ENCODE results near the gene HSPH1. TPM values are rescaled to one million over a fixed set of nuclear protein-coding genes. Genes with fewer than 3 reads are reported as not detected.

The HSPH1 gene
- total RNA-seq, 6 experiments from 2014 or later: 94.6 to 153 (median 104) TPM

DNA sequence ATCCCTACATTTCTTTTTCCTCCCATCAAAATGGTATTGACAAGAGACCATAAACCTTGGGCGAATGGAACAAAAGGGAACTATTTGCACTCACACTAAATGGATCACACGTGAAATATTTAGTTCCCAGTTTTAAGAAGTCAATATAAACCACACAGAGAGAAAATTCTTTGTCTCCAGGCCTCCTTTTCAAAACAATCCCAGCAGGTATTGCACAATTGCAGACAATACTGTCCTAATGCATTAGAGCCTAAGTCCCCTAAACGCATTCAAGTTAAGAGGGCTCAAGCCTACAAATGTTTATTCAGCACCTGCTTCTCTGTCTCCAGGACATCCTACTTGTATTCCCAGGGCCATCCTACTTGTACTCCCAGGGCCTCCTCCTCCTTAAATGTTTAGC lies 36.8 kb upstream of the HSPH1 start:
- Mint-ChIP-seq H3K27me3 (ENCODE audit: insufficient read depth) (peaks cover 1% of the 10 kb centered on the region), H3K27ac (no peak overlapping the region), H3K4me3 (no peak overlapping the region), H3K9me3 (no peaks in the 10 kb centered on the region), H3K4me1 (ENCODE audit: low read depth) (peaks cover 32% of the 10 kb centered on the region), H3K36me3 (ENCODE audit: low read depth) (no peaks in the 10 kb centered on the region)
- TF ChIP-seq, protein P1, sequence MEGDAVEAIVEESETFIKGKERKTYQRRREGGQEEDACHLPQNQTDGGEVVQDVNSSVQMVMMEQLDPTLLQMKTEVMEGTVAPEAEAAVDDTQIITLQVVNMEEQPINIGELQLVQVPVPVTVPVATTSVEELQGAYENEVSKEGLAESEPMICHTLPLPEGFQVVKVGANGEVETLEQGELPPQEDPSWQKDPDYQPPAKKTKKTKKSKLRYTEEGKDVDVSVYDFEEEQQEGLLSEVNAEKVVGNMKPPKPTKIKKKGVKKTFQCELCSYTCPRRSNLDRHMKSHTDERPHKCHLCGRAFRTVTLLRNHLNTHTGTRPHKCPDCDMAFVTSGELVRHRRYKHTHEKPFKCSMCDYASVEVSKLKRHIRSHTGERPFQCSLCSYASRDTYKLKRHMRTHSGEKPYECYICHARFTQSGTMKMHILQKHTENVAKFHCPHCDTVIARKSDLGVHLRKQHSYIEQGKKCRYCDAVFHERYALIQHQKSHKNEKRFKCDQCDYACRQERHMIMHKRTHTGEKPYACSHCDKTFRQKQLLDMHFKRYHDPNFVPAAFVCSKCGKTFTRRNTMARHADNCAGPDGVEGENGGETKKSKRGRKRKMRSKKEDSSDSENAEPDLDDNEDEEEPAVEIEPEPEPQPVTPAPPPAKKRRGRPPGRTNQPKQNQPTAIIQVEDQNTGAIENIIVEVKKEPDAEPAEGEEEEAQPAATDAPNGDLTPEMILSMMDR (IDR thresholded peaks at IDR 0.05): no peak
- no peak for DNase-seq

DNA sequence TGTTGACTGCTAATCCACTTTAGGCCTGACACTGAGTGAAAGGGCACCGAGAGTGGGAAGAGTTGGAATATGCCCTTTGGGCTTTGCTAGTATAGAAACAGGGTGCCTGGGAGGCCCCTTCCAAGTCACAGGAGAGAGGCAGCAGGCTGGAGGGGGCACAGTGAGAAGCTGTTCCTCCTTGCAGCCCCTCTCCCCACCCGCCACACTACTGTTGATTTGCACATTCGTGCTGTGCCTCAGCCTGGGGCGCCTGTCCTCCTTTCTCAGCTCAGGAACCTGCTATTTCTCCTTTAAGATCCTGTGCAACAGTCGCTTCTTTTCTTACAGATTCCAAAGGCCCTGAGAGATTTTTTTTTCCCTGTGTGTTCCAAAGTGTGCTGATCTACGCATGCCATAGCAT lies 35.3 kb upstream of the HSPH1 start:
- TF ChIP-seq, protein P1 (IDR thresholded peaks at IDR 0.05): no peak
- no peak for DNase-seq
- peaks cover 3% of the 10 kb centered on the region for H3K27me3 Mint-ChIP-seq (ENCODE audit: insufficient read depth)
- H3K4me3 Mint-ChIP-seq: no peak overlapping the region
- no peaks in the 10 kb centered on the region for H3K9me3 Mint-ChIP-seq
- no peak overlapping the region for H3K27ac Mint-ChIP-seq
- no peaks in the 10 kb centered on the region for H3K36me3 Mint-ChIP-seq (ENCODE audit: low read depth)
- H3K4me1 Mint-ChIP-seq (ENCODE audit: low read depth): peaks cover 18% of the 10 kb centered on the region

DNA sequence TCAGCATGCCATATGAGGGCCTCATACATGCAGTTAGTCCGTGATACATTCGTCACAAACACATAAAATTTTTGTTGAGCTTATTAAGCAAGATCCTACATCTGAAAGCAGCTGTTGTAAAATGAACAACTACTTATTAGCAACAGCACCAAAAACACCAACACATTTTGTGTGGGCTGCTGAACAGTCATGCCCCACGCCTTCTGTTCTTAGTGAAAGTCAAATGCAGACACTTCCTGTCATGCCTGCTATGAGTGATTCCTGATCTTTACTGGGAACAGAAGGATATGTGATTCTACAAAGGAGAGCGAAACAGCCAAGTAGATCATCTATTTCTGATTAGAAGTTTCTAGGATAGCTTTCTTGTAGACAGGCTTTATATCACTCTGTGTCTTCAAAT lies 33.9 kb upstream of the HSPH1 start:
- H3K4me1 Mint-ChIP-seq (ENCODE audit: low read depth): 0 out of 2 replicates have a peak, but pooled peaks cover 5% of the 10 kb centered on the region
- H3K9me3 Mint-ChIP-seq: no peaks in the 10 kb centered on the region
- no peak for DNase-seq

DNA sequence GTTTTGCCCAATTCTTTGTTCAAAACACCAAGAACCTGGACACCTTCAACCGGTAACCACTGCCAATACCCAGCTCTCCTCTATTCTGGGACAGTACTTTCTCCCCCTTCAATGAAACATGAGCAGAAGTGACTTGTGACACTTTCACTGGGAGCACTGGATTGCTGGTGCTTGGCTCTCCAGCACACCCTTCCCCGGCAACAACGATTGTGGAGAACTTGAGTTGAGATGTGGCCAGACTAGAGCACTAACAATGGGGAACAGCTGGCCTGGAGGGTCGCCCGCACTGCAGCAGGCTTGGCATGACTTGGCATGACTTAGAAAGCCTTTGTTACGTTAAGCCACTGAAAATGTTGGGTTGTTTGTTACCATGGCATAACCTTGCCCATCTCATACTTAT lies 30.6 kb upstream of the HSPH1 start:
- Mint-ChIP-seq H3K27ac (no peak overlapping the region), H3K9me3 (no peaks in the 10 kb centered on the region)
- no peak for DNase-seq

More for the DNA sequence above, 33.9 kb upstream of the HSPH1 start:
- no peak overlapping the region for H3K4me3 Mint-ChIP-seq
- H3K27me3 Mint-ChIP-seq (ENCODE audit: insufficient read depth): peaks cover 12% of the 10 kb centered on the region
- TF ChIP-seq, protein P1 (IDR thresholded peaks at IDR 0.05): no peak
- H3K36me3 Mint-ChIP-seq (ENCODE audit: low read depth): no peaks in the 10 kb centered on the region
- H3K27ac Mint-ChIP-seq: no peak overlapping the region

DNA sequence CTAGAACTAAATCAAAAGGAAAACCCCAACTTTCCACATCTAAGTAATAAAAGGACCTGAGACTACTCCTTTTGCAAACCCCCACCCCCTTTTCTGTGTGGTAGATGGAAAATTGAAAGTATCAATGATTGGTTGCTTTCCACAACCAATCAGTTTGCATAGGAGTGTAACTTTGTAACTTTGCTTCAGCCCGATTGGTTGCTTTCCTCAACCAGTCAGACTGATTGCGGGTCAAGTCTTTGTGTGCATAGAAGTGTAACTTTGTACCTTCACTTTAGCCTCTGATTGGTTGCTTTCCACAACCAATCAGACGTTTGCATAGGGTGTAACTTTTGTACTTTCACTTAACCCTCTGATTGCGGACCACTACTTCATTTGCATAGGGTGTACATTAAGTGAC lies 30.0 kb upstream of the HSPH1 start:
- H3K9me3 Mint-ChIP-seq: no peaks in the 10 kb centered on the region
- no peaks in the 10 kb centered on the region for H3K36me3 Mint-ChIP-seq (ENCODE audit: low read depth)
- no peaks in the 10 kb centered on the region for H3K4me1 Mint-ChIP-seq (ENCODE audit: low read depth)
- no peak for DNase-seq
- TF ChIP-seq, protein P1 (IDR thresholded peaks at IDR 0.05): no peak
- H3K27me3 Mint-ChIP-seq (ENCODE audit: insufficient read depth): peaks cover 18% of the 10 kb centered on the region
- no peak overlapping the region for H3K27ac Mint-ChIP-seq
- no peak overlapping the region for H3K4me3 Mint-ChIP-seq

More for the DNA sequence above, 30.6 kb upstream of the HSPH1 start:
- Mint-ChIP-seq H3K27me3 (ENCODE audit: insufficient read depth) (peaks cover 17% of the 10 kb centered on the region), H3K4me3 (no peak overlapping the region), H3K36me3 (ENCODE audit: low read depth) (no peaks in the 10 kb centered on the region), H3K4me1 (ENCODE audit: low read depth) (no peaks in the 10 kb centered on the region)
- TF ChIP-seq, protein P1 (IDR thresholded peaks at IDR 0.05): no peak

Measured in HFFc6 (cell line).